Embryonic facial prominence (tissue), 1 donor: Measurements from ENCODE around the gene GYS1.
A peak's percentile ranks its signal among the peaks of the same experiment; 100 is the strongest.

Experiments used
- DNase-seq: peaks from one replicate; pipeline ENCODE4 v3.0.0-alpha.2; 2016; ENCODE audit errors: extremely low spot score

The GYS1 gene

DNA sequence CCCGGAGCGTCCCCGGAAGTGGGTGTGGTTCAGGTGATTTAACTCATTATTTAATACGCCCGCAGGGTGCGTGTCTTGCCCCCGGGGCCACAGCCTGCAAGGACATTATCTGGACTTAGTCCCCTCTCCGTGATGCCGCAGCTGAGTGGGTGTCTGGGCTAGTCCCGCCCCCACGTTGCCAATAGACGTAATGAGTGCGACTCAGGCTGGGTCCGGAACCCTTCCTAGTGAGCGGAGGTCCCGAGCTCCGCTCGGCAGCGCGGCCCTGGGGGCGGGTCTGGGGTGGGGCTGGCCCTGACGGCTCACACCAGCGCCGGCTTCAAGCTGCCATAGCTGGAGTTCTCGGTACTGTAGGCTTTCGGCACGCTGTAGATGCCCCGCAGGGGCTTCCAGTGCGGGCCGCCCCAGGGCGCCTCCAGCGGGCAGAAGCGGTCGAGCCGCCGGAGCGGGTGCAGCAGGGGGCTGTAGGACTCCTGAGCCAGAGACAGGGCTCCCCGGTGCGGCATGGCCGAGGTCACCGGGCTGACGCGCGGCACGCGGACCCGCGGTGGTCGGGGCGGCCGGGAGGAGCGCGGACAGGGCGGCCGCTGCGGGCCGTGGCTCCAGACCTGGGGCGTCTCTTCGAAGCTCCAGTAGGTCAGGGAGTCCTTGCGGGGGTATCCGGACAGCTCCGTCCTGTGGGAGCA lies 24.7 kb upstream of the GYS1 start:
- no peak for DNase-seq

DNA sequence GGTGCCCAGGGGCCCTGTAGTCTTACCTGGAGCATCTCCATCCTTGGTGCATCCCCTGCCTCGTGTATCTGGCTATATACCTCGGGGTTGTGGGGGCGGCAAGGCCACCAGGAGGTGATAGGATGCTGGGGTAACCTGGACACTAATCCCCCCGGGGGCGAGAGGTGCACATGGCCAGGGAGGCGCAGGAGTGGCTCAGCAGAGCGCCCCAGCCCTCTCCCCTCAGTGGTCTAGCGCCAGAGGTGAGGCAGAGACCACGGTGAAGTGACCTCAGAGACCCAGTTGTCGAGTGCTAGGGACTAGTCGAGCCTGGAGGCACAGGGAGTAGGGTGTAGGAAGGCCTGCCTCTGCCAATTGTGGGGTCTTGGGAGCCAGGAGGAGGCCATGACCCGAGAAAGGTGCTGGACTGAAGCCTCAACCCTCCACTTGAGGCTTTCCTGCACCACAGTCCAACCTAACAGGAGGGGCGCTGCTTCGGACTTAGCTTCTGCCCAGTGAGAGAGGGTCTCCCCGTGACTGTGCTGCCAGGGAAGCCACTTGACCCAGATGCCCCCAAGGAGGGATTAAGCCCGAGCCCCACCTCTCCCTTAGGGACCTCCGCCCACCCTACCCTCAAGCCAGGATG lies 24.0 kb upstream of the GYS1 start, which contains the start of gene LHB:
Gene LHB (minus strand): TSS at position 51 of the 625 bp plus-strand sequence. CDS start 10 bp downstream, at position 41.
- DNase-seq, result no peak

DNA sequence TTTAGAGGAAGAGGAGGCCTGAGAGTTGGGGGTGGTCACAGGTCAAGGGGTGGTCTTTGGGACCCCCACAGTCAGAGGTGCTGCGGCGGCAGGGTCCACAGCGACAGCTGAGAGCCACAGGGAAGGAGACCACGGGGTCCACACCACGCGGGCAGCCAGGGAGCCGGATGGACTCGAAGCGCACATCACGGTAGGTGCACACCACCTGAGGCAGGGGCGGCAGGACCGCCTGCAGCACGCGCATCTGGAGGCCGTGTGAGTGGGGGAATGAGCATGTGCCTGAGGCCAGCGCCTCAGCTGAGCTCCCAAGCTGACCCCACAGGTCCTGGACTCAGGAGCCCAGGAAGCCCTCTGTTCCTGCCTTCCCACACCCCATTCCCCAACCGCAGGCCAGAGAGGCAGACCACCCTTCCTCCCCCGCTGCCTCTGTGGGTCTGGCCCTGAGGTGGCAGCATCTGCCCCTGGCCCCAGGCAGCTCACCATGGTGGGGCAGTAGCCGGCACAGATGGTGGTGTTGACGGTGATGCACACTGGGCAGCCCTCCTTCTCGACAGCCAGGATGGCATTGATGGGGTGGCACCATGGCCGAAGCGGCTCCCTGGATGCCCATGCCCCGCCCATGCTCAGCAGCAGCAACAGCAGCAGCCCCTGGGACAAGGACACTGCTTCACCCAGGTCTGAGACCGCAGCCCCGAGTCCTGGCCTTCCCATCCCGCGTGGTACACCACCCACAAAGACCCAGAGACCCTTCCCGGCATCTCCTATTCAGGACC lies 23.1 kb upstream of the GYS1 start:
- no peak for DNase-seq

DNA sequence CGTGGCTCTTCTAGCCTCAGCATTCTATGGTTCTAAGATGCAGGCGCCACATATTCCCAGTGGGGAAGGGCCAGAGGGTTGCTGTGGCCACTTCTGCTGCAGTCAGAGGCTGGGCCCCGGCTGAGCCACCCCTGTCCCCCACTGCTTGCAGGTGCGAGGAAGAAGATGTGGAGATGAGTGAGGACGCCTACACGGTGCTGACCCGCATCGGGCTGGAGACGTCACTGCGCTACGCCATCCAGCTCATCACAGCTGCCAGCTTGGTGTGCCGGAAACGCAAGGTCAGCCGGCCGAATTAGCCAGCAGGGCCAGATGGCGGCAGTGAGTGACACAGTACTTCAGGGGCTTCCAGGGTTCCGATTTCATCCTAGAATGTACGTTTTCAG lies 21.8 kb upstream of the GYS1 start:
- DNase-seq, result no peak

DNA sequence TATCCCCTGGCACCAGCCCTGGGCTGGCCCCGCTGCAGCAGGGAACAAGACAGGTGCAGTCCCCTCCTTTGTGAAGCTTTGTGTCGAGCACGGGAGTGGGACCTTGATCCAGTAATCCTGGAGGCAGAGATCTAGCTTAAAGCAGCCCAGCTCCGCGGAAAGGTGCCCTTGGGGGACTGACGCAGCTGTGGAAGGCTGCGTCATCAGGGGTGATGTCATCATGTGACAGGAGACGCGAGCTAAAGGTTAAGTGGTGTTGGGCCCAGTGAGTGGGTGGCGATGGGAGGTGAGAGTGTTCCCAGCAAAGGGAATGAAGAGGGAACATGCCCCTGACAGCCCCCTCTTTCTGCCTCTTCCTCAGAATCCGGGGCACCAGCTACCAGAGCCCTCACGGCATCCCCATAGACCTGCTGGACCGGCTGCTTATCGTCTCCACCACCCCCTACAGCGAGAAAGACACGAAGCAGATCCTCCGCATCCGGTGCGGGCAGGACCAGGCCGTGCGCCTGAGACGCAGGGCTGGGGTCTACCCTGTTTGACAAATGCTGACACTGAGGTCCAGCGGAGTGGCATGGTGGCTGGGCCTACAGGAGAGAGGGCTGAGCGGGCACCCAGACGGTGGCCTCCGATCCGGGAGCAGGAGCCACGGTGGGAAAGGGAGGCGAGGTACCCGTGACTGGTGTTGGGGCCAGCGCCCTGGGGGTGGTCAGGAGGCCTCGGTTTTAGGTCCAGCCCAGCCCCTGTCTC lies 21.2 kb upstream of the GYS1 start:
- DNase-seq, result no peak

DNA sequence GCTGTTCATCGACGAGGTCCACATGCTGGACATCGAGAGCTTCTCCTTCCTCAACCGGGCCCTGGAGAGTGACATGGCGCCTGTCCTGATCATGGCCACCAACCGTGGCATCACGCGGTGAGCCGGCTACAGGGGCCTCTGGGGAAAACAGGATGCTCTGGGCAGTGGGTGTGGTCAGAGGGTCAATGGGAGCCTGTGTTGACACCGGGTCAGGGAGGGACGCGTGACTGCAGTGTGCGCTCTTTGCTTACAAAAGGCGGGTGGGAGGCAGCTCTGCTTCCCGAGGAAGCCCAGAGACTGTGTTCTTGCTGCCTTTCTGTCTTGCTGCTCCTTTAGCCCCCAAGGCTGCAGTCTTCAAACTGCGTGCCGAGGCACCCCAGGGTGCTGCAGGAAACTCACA lies 18.1 kb upstream of the GYS1 start:
- DNase-seq, result no peak

DNA sequence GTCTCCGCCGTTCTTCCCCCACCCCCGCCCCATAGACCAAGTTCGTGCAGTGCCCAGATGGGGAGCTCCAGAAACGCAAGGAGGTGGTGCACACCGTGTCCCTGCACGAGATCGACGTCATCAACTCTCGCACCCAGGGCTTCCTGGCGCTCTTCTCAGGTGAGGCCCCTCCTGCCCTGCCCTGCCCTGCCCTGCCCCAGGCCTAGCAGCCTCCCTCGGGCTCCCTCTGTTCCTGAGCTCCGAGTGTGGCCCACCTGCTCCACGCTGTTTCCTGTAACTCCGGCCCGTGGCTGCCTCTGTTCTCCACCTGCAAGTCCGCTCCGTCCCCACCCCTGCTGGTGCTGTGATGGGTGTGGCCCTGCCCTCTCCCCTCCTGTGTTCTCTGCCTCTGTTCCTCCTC lies 17.3 kb upstream of the GYS1 start:
- no peak for DNase-seq

DNA sequence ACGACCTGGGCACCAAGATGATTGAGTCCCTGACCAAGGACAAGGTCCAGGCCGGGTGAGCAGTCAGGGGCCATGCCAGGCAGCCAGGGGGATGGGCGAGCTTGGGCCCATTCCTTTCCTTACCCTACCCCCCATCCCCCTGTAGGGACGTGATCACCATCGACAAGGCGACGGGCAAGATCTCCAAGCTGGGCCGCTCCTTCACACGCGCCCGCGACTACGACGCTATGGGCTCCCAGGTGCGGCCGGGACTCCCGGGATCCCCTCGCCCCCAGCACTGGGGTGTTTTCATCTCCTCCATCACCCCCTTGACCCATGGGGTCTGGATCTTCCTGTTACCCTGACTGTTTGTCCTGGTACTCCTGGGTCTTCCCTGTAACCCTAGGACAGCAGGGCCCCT lies 16.7 kb upstream of the GYS1 start:
- DNase-seq, result no peak

DNA sequence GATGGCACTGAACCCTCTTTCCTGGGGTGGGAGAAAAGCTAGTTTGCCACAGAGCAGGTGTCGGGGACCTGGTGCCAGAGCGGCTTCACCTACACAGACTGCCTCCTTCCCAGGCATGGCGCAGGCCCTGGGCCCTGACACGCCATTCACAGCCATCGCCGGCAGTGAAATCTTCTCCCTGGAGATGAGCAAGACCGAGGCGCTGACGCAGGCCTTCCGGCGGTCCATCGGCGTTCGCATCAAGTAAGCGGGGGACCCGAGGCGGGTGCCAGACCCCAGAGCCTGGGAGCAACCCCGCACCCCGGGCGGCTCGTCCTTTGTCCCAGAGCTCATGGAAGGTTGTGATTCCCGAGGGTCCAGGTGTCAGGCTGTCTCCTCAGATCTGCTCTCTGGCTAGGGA lies 13.8 kb upstream of the GYS1 start:
- DNase-seq, result no peak

DNA sequence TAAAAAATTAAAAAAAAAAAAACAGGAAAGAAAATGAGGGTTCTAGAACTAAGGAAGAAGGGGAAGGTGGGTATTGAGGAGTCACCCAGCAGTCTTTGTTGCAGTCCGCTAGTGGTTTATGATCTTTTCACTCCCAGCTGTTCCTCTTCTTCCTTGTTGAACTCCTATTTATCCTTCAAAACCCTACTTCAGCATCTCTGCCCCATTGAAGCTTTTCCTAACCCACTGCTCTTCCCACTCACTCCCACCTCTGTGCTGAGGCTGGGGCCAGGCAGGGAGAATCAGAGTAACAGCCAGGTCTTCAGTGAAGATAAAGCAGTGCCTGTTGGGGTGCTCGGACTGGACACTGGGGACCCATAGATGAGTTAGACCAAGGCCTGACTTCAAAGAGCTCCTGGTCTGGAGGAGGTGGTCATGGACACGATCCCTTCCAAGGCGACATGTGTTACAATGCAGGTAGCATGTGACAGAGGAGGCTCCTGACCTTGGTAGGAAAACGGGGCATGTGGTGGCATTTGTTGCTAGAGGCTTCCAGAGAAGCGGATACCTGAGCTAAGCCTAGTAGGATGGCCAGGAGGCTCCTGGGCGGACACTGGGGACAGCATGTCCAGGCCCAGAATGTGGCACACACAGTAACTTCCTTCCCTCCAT lies 12.0 kb upstream of the GYS1 start:
- DNase-seq, result no peak

DNA sequence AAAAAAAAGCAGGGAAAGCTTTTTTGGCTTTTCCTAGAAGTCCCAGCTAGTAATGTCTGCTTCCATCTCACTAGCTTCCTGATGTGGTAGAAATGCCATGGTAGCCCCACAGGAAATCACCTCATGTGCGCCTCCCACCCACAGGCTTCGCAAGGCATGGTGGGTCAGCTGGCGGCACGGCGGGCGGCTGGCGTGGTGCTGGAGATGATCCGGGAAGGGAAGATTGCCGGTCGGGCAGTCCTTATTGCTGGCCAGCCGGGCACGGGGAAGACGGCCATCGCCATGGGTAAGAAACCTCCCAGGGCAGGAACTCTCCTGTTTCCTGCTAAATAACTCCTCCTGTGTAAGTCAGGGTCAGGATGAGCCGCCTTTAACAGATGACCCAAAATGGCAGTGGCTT lies 11.0 kb upstream of the GYS1 start:
- DNase-seq, result no peak

DNA sequence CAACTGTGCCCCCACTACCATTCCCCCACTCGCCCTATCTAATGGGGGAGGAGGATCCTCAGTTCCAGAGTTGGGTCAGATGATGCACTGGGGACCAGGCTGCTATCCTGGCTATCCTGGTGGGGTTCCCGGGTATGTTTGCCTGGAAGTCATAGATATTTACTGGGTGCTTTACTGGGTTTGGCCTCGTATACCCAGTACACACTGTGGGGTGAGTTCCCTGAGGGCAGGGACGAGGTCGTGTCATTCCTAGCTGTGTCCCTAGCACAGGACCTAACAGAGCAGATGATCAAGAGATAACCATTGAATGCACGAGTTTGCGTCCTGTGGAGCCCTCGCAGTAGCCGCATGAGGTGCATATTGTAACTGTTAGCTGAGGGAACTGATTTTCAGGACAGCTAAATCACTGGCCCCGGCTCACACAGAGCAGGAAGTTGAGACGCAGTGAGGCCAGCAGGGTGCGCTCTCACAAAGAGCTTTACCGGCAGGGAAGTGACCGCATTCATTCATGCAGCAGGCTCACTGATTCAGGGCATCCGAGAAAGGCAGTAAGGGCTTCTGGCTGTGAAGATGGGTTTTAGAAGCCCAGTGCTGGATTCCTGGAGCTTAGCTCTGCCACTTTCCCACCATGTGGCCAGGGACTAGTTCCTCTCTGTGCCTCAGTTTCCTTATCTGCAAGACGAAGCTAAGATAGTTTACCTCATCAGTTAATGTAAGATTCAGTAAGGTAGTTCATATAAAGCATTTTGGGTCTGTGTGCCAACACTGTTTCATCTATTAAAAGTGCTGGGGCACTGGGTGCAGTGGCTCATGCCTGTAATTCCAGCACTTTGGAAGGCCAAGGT lies 6.6 kb upstream of the GYS1 start:
- DNase-seq, result no peak

DNA sequence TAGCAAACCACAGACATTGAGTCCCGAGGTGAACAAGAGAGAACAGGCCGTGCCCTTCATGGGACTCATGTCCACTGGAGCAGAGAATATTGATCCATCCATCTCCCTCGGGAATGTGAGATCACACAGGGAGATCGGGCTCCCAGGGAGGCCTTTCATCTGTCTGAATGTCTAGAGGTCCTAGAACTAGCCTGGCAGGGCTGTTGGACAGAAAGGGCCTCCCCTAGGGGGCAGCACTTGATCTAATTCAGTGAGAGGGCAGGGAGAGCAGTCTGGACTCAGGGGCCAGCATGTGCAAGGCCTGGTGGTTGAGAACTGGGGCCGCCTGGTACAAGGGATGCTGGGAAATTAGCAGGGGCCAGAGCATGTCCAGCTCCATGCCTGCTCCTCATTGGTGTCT lies 4.9 kb upstream of the GYS1 start:
- DNase-seq, result peak; percentile 52

DNA sequence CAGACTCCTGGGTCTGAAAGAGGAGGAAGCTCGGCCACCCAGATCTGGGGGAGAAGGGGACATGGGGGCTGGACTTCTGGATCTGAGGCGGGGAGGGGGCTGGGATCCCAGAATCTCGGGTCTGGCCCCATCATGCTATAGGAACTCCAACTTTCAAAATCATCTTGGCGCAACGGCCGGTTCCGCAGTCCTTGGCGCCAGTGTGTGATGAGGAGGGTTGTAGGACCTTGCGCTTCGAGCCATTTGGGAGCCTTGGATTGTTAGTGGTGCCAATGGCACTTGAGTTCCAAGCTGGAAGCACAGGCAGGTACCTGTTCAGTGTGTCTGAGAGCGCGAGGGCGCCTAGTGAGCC lies 902 bp upstream of the GYS1 start:
- DNase-seq, result no peak

DNA sequence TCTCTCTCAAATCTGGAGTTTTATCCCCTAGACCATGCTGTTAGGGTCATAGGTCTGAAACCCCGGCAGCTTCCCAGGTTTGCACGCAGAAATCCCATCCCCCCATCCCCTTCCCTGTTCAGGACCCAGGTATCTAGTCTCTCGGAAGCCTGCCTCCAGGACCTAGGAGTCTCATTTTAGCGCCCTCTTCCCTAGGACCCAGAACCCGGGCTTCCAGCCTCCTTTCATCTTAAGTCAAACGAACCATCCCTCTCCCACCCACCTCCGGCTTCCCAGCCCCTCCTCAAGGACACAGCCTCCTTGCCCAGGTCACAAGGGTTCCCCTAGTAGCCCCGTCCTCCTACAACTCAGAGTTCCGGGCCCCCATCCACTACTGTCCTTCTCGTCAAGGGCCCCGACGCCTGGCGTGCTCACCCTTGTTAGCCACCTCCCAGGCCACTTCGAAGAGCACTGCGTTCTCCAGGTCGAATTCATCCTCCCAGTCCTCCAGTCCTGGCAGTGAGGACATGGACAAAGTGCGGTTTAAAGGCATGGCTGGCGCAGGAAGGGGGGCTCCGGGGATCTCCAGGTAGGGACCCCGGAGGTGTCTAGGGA lies 431 bp downstream of the GYS1 start:
- DNase-seq, result no peak

DNA sequence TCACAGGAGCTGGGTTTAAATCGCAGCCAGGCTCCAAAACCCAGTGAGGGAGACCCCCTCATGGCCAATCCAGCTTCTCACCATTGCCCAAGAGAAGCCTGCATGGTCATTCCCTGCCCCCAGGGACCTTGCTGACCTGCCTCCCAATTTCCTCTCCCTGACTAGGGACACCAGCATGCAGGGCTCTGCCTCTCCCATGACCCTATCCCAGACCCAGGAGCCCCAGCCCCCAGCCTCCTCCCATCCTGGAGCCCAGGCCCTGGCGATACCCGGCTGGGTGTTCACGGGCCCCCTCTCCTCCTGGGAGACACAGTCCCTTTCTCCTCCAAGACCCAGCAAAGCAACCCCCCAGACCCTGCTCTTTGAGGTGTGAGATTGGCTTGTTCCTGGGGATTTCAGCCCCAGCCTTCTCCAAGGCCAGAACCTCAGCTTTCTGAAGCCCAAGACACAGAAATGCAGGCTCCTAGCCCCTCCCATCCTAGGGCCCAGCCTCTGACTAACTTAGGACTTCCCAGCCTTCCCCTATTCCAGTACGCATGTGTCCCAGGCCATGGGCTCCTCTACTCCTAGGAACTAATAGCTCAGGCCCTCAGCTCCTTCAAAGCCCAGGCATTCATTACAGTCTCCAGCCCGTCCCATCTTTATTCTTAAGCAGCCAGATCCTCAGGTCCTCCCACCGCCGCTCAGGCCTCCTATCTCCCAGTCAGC lies 1.1 kb downstream of the GYS1 start:
- DNase-seq, result no peak

DNA sequence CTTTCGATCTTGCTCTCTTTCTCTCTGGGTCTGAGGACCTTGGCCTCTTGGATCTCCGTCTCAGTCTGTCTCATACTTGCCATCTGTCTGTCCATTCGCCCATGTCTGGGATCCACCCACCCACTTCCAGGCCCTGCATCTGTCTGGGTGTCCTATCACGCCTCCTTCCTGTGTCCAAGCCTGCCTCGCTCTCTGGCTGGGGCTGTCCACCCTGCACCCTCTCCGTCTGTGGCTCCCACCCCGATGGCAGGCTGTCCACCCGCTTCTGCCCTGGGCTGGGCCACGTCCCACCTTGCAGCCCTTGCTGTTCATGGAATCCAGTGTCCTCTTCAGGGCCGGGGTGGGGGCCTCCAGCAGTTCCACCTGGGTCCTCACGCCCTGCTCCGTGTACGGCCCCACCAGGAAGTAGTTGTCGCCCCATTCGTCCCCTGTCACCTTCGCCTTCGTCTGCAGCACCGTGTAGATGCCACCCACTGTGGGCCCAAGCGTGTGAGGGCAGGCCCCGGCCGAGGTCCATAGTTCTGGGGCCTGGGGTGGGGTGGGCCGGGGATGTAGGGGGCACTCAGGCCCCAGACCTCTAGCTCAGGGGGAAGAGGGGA lies 2.0 kb downstream of the GYS1 start:
- no peak for DNase-seq

DNA sequence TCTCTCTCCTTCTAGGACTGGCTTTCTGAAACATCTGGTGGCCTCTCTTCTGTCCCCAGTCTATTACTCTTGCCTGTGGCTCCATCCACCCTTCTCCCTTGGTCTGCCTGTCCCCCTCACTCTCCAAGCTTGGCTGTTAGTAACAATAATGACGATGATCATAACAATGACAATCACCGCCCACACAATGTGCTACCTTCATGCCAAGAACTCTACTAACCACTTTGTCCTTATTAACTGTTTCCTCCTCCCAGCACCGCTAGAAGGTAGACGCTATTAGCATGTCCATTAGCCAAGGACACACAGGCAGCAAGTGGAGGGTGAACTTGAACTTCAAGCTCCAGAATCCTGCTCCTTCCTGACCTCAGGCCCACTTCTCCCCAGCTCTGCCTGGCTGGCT lies 2.7 kb downstream of the GYS1 start:
- no peak for DNase-seq

DNA sequence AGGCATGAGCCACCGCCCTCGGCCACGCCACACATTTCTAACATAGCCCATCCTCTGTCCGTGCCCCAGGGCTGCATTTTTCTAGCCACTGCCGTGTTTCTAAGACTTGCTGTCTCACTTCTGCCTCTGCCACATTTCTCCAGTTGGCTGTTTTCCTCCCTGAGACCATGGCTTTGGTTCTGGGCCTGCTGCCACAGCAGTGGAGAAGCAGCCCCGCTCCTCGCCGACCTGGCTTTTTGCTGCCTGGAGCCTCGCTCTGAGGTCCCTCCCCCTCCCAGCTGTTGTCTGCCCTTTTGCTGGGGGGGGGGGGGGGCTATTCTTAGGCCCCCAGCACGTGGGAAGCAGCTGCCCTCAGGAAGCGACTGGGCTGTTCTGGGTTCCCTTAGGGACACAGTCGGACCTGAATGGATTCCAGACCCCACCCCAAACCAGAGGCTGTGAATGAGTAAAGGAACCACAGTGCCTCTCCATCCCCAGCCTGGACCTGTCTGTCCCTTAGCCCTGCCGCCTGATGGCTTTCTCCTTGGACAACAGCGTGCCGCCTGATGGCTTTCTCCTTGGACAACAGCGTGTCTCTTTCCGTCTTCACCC lies 3.3 kb downstream of the GYS1 start:
- no peak for DNase-seq
